A549 (cell line): ENCODE measurements around the gene KRTAP6-1. TPM values are rescaled to one million over a fixed set of nuclear protein-coding genes. Genes with fewer than 3 reads are reported as not detected.

Experiments
- ATAC-seq, 2 experiments: fragments of 200-7000 bp in 1 of 2; fragments of >200 bp in 1 of 2; cut with Nextera tagmentation in 1 of 2; cut with Tn5 transposase in 1 of 2; 3 replicates each; pipeline versions ENCODE4 v1.8.0 to v1.9.1; 2018 to 2020; ENCODE audit warnings: mild to moderate bottlenecking in 1 of 2, moderate library complexity in 1 of 2
- CTCF ChIA-PET: fragments of 300-600 bp; sonication (Branson Sonifier 250); formaldehyde crosslinking; extraction: SDS; loops from one replicate; lab custom pipeline; 2021; ENCODE audit warnings: antibody characterized with exemption, inconsistent platforms; lab: Yijun Ruan, JAX
- POLR2A ChIA-PET: fragments of 350-600 bp; formaldehyde crosslinking; extraction: SDS; loops from one replicate; lab custom pipeline; 2021; ENCODE audit warnings: antibody characterized with exemption, inconsistent platforms; lab: Yijun Ruan, JAX
- DNase-seq, 2 experiments: peaks; one replicate each; pipeline versions ENCODE4 v3.0.0 to v3.0.0-alpha.2; 2011 to 2016; ENCODE audit warnings: low read depth in 1 of 2, low spot score in 1 of 2
- FAIRE-seq: peaks from 2 replicates; lab custom pipeline; 2011; peaks lifted over from hg19 to GRCh38; lab: Jason Lieb, UNC
- H3K27ac ChIP-seq, 2 experiments: fragments of >200 bp; sonication (Bioruptor Twin); formaldehyde crosslinking; 3 replicates each; pipeline ENCODE4 v1.5.1; 2016 to 2017
- H3K4me1 ChIP-seq: fragments of >200 bp; sonication (Bioruptor Twin); formaldehyde crosslinking; 3 replicates; pipeline ENCODE4 v1.6.1; 2016
- H3K4me2 ChIP-seq: fragments of >200 bp; sonication (Bioruptor Twin); formaldehyde crosslinking; 3 replicates; pipeline ENCODE4 v1.6.1; 2016
- H3K4me3 ChIP-seq: fragments of >200 bp; sonication (Bioruptor Twin); formaldehyde crosslinking; 3 replicates; pipeline ENCODE4 v1.5.1; 2016
- H3K9me3 ChIP-seq: fragments of >200 bp; sonication (Bioruptor Twin); formaldehyde crosslinking; 3 replicates; pipeline ENCODE4 v1.6.1; 2016
- CHD4 ChIP-seq: fragments of 200-600 bp; sonication (generic); IDR thresholded peaks from 2 replicates; pipeline ENCODE4 v1.6.1; 2016; ENCODE audit warnings: antibody characterized with exemption, mild to moderate bottlenecking, borderline replicate concordance
- EHMT2 ChIP-seq: fragments of 200-600 bp; sonication (generic); IDR thresholded peaks from 2 replicates; pipeline ENCODE4 v1.6.1; 2016; ENCODE audit warnings: antibody characterized with exemption, low read depth, mild to moderate bottlenecking, moderate library complexity
- ESRRA ChIP-seq: fragments of 150-350 bp; IDR thresholded peaks from 2 replicates; pipeline ENCODE4 v1.6.1; 2014; ENCODE audit warnings: mild to moderate bottlenecking, low read length, borderline replicate concordance
- HOXB13 ChIP-seq: fragments of 250-450 bp; sonication (Bioruptor Pico); IDR thresholded peaks from 2 replicates; pipeline ENCODE4 v1.5.0; 2020; ENCODE audit warnings: low read depth, mild to moderate bottlenecking, moderate library complexity
- HOXB5 ChIP-seq: fragments of 250-450 bp; sonication (Bioruptor Pico); IDR thresholded peaks from 2 replicates; pipeline ENCODE4 v1.5.0; 2020; ENCODE audit warnings: mild to moderate bottlenecking, moderate library complexity
- JUN ChIP-seq, 2 experiments: fragments of >200 bp; sonication (Bioruptor Twin); formaldehyde crosslinking; IDR thresholded peaks; 2 replicates in 1 of 2; 3 replicates in 1 of 2; pipeline ENCODE4 v1.6.1; 2016 to 2017
- KDM1A ChIP-seq: fragments of 200-600 bp; sonication (generic); IDR thresholded peaks from 2 replicates; pipeline ENCODE4 v1.6.1; 2016; ENCODE audit warnings: low read depth, mild to moderate bottlenecking
- KDM5A ChIP-seq: fragments of 200-600 bp; sonication (generic); IDR thresholded peaks from 2 replicates; pipeline ENCODE4 v1.6.1; 2016; ENCODE audit warnings: antibody characterized with exemption, mild to moderate bottlenecking
- MAZ ChIP-seq: fragments of 150-350 bp; IDR thresholded peaks from 2 replicates; pipeline ENCODE4 v1.6.1; 2014; ENCODE audit warnings: antibody characterized with exemption, low read depth, low read length, borderline replicate concordance
- POLR2AphosphoS2 ChIP-seq: conservative IDR thresholded peaks from 2 replicates; pipeline ENCODE4 v1.6.1; 2012; ENCODE audit warnings: low read length, improper control_type of control experiment, inconsistent platforms
- REST ChIP-seq: fragments of 200-600 bp; sonication (generic); IDR thresholded peaks from 2 replicates; pipeline ENCODE4 v1.6.1; 2016; ENCODE audit warnings: antibody characterized with exemption, mild to moderate bottlenecking, moderate library complexity
- RFX5 ChIP-seq: fragments of 450-650 bp; IDR thresholded peaks from 2 replicates; pipeline ENCODE4 v1.7.1; 2014; ENCODE audit warnings: antibody characterized with exemption, mild to moderate bottlenecking, moderate library complexity
- RNF2 ChIP-seq: fragments of 200-600 bp; sonication (generic); IDR thresholded peaks from 2 replicates; pipeline ENCODE4 v1.6.1; 2016; ENCODE audit warnings: low read depth, mild to moderate bottlenecking, antibody characterized with exemption, moderate library complexity, borderline replicate concordance
- SMC3 ChIP-seq: fragments of >200 bp; sonication (Bioruptor Twin); formaldehyde crosslinking; IDR thresholded peaks from 3 replicates; pipeline ENCODE4 v1.6.1; 2018; ENCODE audit warnings: inconsistent platforms
- TFCP2L1 ChIP-seq: fragments of 250-450 bp; sonication (Bioruptor Pico); IDR thresholded peaks from 2 replicates; pipeline ENCODE4 v1.5.0; 2021; ENCODE audit warnings: mild to moderate bottlenecking
- WGBS: methylation state at CpG from one replicate; pipeline ENCODE4 v1.1.6; 2017; ENCODE audit errors: missing lambda C conversion rate; 5-methylcytosine and 5-hydroxymethylcytosine counted together
- polyA plus RNA-seq, 4 experiments: library from polyadenylated mRNA; depleted of rRNA in 3 of 4; stranded (reverse); fragments of >200 nt; fragmentation: RNase III in 1 of 4; extraction: RNeasy Plus Mini Kit Qiagen cat#74134 plus additional on column Dnase treatment in 1 of 4; gene quantifications; 2 replicates in 3 of 4; 3 replicates in 1 of 4; pipeline ENCODE4 v1.2.3, GENCODE V29; 2011 to 2017
- small RNA-seq, 6 experiments: library from RNA; depleted of rRNA; stranded (forward); fragments of <200 nt; gene quantifications; one replicate each; pipeline ENCODE3, GENCODE V24; 2012
- TF ChIP-seq, protein P1 (sequence below): fragments of >200 bp; sonication (Bioruptor Twin); formaldehyde crosslinking; IDR thresholded peaks from 2 replicates; pipeline ENCODE4 v1.6.1; 2016

Gene KRTAP6-1
- polyA plus RNA-seq, 2 of the 4 experiments (the other 2 are of a cell fraction), result not detected

- DNase-seq (no peak), ATAC-seq (no peak), FAIRE-seq (no peak)
- no peak overlapping the region for H3K4me2 ChIP-seq
- no peaks in the 10 kb centered on the region for H3K4me1 ChIP-seq
- ChIA-PET CTCF (no interaction called here), POLR2A (no interaction called here)
- H3K9me3 ChIP-seq, result no peaks in the 10 kb centered on the region
- no peak overlapping the region for H3K4me3 ChIP-seq
- TF ChIP-seq JUN (IDR thresholded peaks at IDR 0.05) (no peak), RFX5 (no peak)
- no peak overlapping the region for H3K27ac ChIP-seq
These were observed 36.0 kb downstream of the KRTAP6-1 start for GRCh38 chr21:30577766-30578165.

- Histone ChIP-seq H3K4me1 (no peaks in the 10 kb centered on the region), H3K4me3 (no peak overlapping the region), H3K4me2 (no peak overlapping the region), H3K9me3 (no peaks in the 10 kb centered on the region)
- ChIA-PET CTCF (no interaction called here), POLR2A (no interaction called here)
- no peak for ATAC-seq
- DNase-seq, result no peak
- FAIRE-seq, result no peak
- TF ChIP-seq SMC3 (no peak), MAZ (no peak), ESRRA (no peak), EHMT2 (no peak), KDM1A (no peak), RNF2 (no peak), CHD4 (no peak), REST (no peak), HOXB5 (CRISPR knock-in tag) (no peak), POLR2AphosphoS2 (no peak), KDM5A (no peak)
- TF ChIP-seq, protein P1, sequence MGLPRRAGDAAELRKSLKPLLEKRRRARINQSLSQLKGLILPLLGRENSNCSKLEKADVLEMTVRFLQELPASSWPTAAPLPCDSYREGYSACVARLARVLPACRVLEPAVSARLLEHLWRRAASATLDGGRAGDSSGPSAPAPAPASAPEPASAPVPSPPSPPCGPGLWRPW, result no peak
- TF ChIP-seq, all 56 proteins: peak for 0
- no peak overlapping the region for H3K27ac ChIP-seq
These were observed 46.1 kb downstream of the KRTAP6-1 start for GRCh38 chr21:30567617-30568016.

DNA sequence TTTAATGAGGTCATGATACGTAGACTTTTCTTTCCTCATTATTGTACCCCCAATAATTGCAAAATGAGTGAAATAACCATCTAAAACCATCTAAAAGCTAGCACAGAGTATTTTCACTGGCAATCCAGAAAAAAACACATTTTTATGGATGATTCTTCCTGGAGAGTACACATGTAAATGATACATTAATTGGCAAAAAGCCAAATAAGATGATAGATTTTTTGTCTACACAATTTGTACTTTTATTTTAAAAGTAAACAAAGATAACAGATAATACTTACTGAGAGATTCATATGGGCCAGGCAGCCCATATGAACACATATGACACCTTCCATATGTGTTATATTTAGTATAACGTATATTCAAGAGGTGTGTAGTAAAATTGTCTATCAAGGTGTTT is 50.1 kb downstream of the KRTAP6-1 start:
- H3K4me3 ChIP-seq, result no peak overlapping the region
- POLR2A ChIA-PET, result no interaction called here
- ATAC-seq (no peak), FAIRE-seq (no peak), DNase-seq (no peak)
- H3K4me2 ChIP-seq, result no peak overlapping the region
- no peak overlapping the region for H3K27ac ChIP-seq
- no peaks in the 10 kb centered on the region for H3K4me1 ChIP-seq
- CTCF ChIA-PET, result no interaction called here
- no peaks in the 10 kb centered on the region for H3K9me3 ChIP-seq
- 18% methylated on average over 2 of the region's 2 CpGs for WGBS
- TF ChIP-seq HOXB13 (CRISPR knock-in tag) (no peak), TFCP2L1 (CRISPR knock-in tag) (no peak)

Small RNA genes lying within 50 kb of the gene (small RNA-seq; reads per million reads assigned to genes)
- gene KRTAP20-1, result 0 reads per million in 6 experiments
- gene KRTAP20-3, result 0 reads per million in 6 experiments
- 0 reads per million in 6 experiments for gene KRTAP20-4
- 0 reads per million in 6 experiments for gene KRTAP22-1
- gene KRTAP22-2, result 0 reads per million in 6 experiments

Other genes starting within 250 kb of the KRTAP6-1 start
- gene KRTAP13-2, start 241.7 kb downstream of the KRTAP6-1 start, polyA plus RNA-seq (2011; rRNA removed), result not detected in 2 replicates
- gene KRTAP13-2, start 241.7 kb downstream of the KRTAP6-1 start, polyA plus RNA-seq (2017; fragmentation: RNase III; extraction: RNeasy Plus Mini Kit Qiagen cat#74134 plus additional on column Dnase treatment), result not detected in 3 replicates
- not detected in 2 replicates for gene KRTAP13-1, start 217.9 kb downstream of the KRTAP6-1 start, polyA plus RNA-seq (2011; rRNA removed)
- gene KRTAP13-1, start 217.9 kb downstream of the KRTAP6-1 start, polyA plus RNA-seq (2017; fragmentation: RNase III; extraction: RNeasy Plus Mini Kit Qiagen cat#74134 plus additional on column Dnase treatment), result not detected in 3 replicates
- not detected in 2 replicates for gene KRTAP13-3, start 188.0 kb downstream of the KRTAP6-1 start, polyA plus RNA-seq (2011; rRNA removed)
- not detected in 3 replicates for gene KRTAP13-3, start 188.0 kb downstream of the KRTAP6-1 start, polyA plus RNA-seq (2017; fragmentation: RNase III; extraction: RNeasy Plus Mini Kit Qiagen cat#74134 plus additional on column Dnase treatment)
- not detected in 2 replicates for gene KRTAP13-4, start 183.7 kb downstream of the KRTAP6-1 start, polyA plus RNA-seq (2011; rRNA removed)
- gene KRTAP13-4, start 183.7 kb downstream of the KRTAP6-1 start, polyA plus RNA-seq (2017; fragmentation: RNase III; extraction: RNeasy Plus Mini Kit Qiagen cat#74134 plus additional on column Dnase treatment), result not detected in 3 replicates
- not detected in 2 replicates for gene KRTAP15-1, start 173.7 kb downstream of the KRTAP6-1 start, polyA plus RNA-seq (2011; rRNA removed)
- not detected in 3 replicates for gene KRTAP15-1, start 173.7 kb downstream of the KRTAP6-1 start, polyA plus RNA-seq (2017; fragmentation: RNase III; extraction: RNeasy Plus Mini Kit Qiagen cat#74134 plus additional on column Dnase treatment)
- gene KRTAP19-1, start 133.6 kb downstream of the KRTAP6-1 start, polyA plus RNA-seq (2011; rRNA removed), result not detected in 2 replicates
- gene KRTAP19-1, start 133.6 kb downstream of the KRTAP6-1 start, polyA plus RNA-seq (2017; fragmentation: RNase III; extraction: RNeasy Plus Mini Kit Qiagen cat#74134 plus additional on column Dnase treatment), result not detected in 3 replicates
- gene KRTAP19-2, start 126.5 kb downstream of the KRTAP6-1 start, polyA plus RNA-seq (2011; rRNA removed), result not detected in 2 replicates
- not detected in 3 replicates for gene KRTAP19-2, start 126.5 kb downstream of the KRTAP6-1 start, polyA plus RNA-seq (2017; fragmentation: RNase III; extraction: RNeasy Plus Mini Kit Qiagen cat#74134 plus additional on column Dnase treatment)
- gene KRTAP19-3, start 121.9 kb downstream of the KRTAP6-1 start, polyA plus RNA-seq (2011; rRNA removed), result not detected in 2 replicates
- gene KRTAP19-3, start 121.9 kb downstream of the KRTAP6-1 start, polyA plus RNA-seq (2017; fragmentation: RNase III; extraction: RNeasy Plus Mini Kit Qiagen cat#74134 plus additional on column Dnase treatment), result not detected in 3 replicates
- not detected in 2 replicates for gene KRTAP19-4, start 116.8 kb downstream of the KRTAP6-1 start, polyA plus RNA-seq (2011; rRNA removed)
- not detected in 3 replicates for gene KRTAP19-4, start 116.8 kb downstream of the KRTAP6-1 start, polyA plus RNA-seq (2017; fragmentation: RNase III; extraction: RNeasy Plus Mini Kit Qiagen cat#74134 plus additional on column Dnase treatment)
- not detected in 2 replicates for gene KRTAP19-5, start 111.8 kb downstream of the KRTAP6-1 start, polyA plus RNA-seq (2011; rRNA removed)
- not detected in 3 replicates for gene KRTAP19-5, start 111.8 kb downstream of the KRTAP6-1 start, polyA plus RNA-seq (2017; fragmentation: RNase III; extraction: RNeasy Plus Mini Kit Qiagen cat#74134 plus additional on column Dnase treatment)
- not detected in 2 replicates for gene KRTAP19-6, start 72.1 kb downstream of the KRTAP6-1 start, polyA plus RNA-seq (2011; rRNA removed)
- not detected in 3 replicates for gene KRTAP19-6, start 72.1 kb downstream of the KRTAP6-1 start, polyA plus RNA-seq (2017; fragmentation: RNase III; extraction: RNeasy Plus Mini Kit Qiagen cat#74134 plus additional on column Dnase treatment)
- gene KRTAP19-7, start 52.6 kb downstream of the KRTAP6-1 start, polyA plus RNA-seq (2011; rRNA removed), result not detected in 2 replicates
- not detected in 3 replicates for gene KRTAP19-7, start 52.6 kb downstream of the KRTAP6-1 start, polyA plus RNA-seq (2017; fragmentation: RNase III; extraction: RNeasy Plus Mini Kit Qiagen cat#74134 plus additional on column Dnase treatment)
- gene KRTAP22-2, start 23.5 kb downstream of the KRTAP6-1 start, polyA plus RNA-seq (2011; rRNA removed), result not detected in 2 replicates
- not detected in 3 replicates for gene KRTAP22-2, start 23.5 kb downstream of the KRTAP6-1 start, polyA plus RNA-seq (2017; fragmentation: RNase III; extraction: RNeasy Plus Mini Kit Qiagen cat#74134 plus additional on column Dnase treatment)
- not detected in 2 replicates for gene KRTAP6-3, start 21.5 kb downstream of the KRTAP6-1 start, polyA plus RNA-seq (2011; rRNA removed)
- not detected in 3 replicates for gene KRTAP6-3, start 21.5 kb downstream of the KRTAP6-1 start, polyA plus RNA-seq (2017; fragmentation: RNase III; extraction: RNeasy Plus Mini Kit Qiagen cat#74134 plus additional on column Dnase treatment)
- gene KRTAP6-2, start 15.0 kb downstream of the KRTAP6-1 start, polyA plus RNA-seq (2011; rRNA removed), result not detected in 2 replicates
- gene KRTAP6-2, start 15.0 kb downstream of the KRTAP6-1 start, polyA plus RNA-seq (2017; fragmentation: RNase III; extraction: RNeasy Plus Mini Kit Qiagen cat#74134 plus additional on column Dnase treatment), result not detected in 3 replicates
- not detected in 2 replicates for gene KRTAP22-1, start 12.8 kb downstream of the KRTAP6-1 start, polyA plus RNA-seq (2011; rRNA removed)
- gene KRTAP22-1, start 12.8 kb downstream of the KRTAP6-1 start, polyA plus RNA-seq (2017; fragmentation: RNase III; extraction: RNeasy Plus Mini Kit Qiagen cat#74134 plus additional on column Dnase treatment), result not detected in 3 replicates
- not detected in 2 replicates for gene KRTAP20-1, start 2.5 kb upstream of the KRTAP6-1 start, polyA plus RNA-seq (2011; rRNA removed)
- gene KRTAP20-1, start 2.5 kb upstream of the KRTAP6-1 start, polyA plus RNA-seq (2017; fragmentation: RNase III; extraction: RNeasy Plus Mini Kit Qiagen cat#74134 plus additional on column Dnase treatment), result not detected in 3 replicates
- not detected in 2 replicates for gene KRTAP20-4, start 6.7 kb upstream of the KRTAP6-1 start, polyA plus RNA-seq (2011; rRNA removed)
- gene KRTAP20-4, start 6.7 kb upstream of the KRTAP6-1 start, polyA plus RNA-seq (2017; fragmentation: RNase III; extraction: RNeasy Plus Mini Kit Qiagen cat#74134 plus additional on column Dnase treatment), result not detected in 3 replicates
- not detected in 2 replicates for gene KRTAP20-2, start 21.3 kb upstream of the KRTAP6-1 start, polyA plus RNA-seq (2011; rRNA removed)
- gene KRTAP20-2, start 21.3 kb upstream of the KRTAP6-1 start, polyA plus RNA-seq (2017; fragmentation: RNase III; extraction: RNeasy Plus Mini Kit Qiagen cat#74134 plus additional on column Dnase treatment), result not detected in 3 replicates
- not detected in 2 replicates for gene KRTAP20-3, start 28.9 kb upstream of the KRTAP6-1 start, polyA plus RNA-seq (2011; rRNA removed)
- gene KRTAP20-3, start 28.9 kb upstream of the KRTAP6-1 start, polyA plus RNA-seq (2017; fragmentation: RNase III; extraction: RNeasy Plus Mini Kit Qiagen cat#74134 plus additional on column Dnase treatment), result not detected in 3 replicates
- not detected in 2 replicates for gene KRTAP21-3, start 104.8 kb upstream of the KRTAP6-1 start, polyA plus RNA-seq (2011; rRNA removed)
- not detected in 3 replicates for gene KRTAP21-3, start 104.8 kb upstream of the KRTAP6-1 start, polyA plus RNA-seq (2017; fragmentation: RNase III; extraction: RNeasy Plus Mini Kit Qiagen cat#74134 plus additional on column Dnase treatment)
- gene KRTAP21-2, start 133.3 kb upstream of the KRTAP6-1 start, polyA plus RNA-seq (2011; rRNA removed), result not detected in 2 replicates
- gene KRTAP21-2, start 133.3 kb upstream of the KRTAP6-1 start, polyA plus RNA-seq (2017; fragmentation: RNase III; extraction: RNeasy Plus Mini Kit Qiagen cat#74134 plus additional on column Dnase treatment), result not detected in 3 replicates
- gene KRTAP21-1, start 141.5 kb upstream of the KRTAP6-1 start, polyA plus RNA-seq (2011; rRNA removed), result not detected in 2 replicates
- gene KRTAP21-1, start 141.5 kb upstream of the KRTAP6-1 start, polyA plus RNA-seq (2017; fragmentation: RNase III; extraction: RNeasy Plus Mini Kit Qiagen cat#74134 plus additional on column Dnase treatment), result not detected in 3 replicates
- not detected in 2 replicates for gene KRTAP8-1, start 199.3 kb upstream of the KRTAP6-1 start, polyA plus RNA-seq (2011; rRNA removed)
- gene KRTAP8-1, start 199.3 kb upstream of the KRTAP6-1 start, polyA plus RNA-seq (2017; fragmentation: RNase III; extraction: RNeasy Plus Mini Kit Qiagen cat#74134 plus additional on column Dnase treatment), result not detected in 3 replicates
- gene KRTAP7-1, start 215.8 kb upstream of the KRTAP6-1 start, polyA plus RNA-seq (2011; rRNA removed), result not detected in 2 replicates
- not detected in 3 replicates for gene KRTAP7-1, start 215.8 kb upstream of the KRTAP6-1 start, polyA plus RNA-seq (2017; fragmentation: RNase III; extraction: RNeasy Plus Mini Kit Qiagen cat#74134 plus additional on column Dnase treatment)